CD4-positive, alpha-beta T cell treated with Interleukin-4 for 4 hours (primary cell): ENCODE results near the gene RPRML.
"Not testable (repeated sequence)": the region's sequence is repeated elsewhere in the genome, so short reads cannot be mapped to it uniquely, and the experiment has no call there.

Experiments used
- DNase-seq: peaks from one replicate; pipeline ENCODE4 v3.0.0-alpha.2; 2020

The RPRML gene

DNA sequence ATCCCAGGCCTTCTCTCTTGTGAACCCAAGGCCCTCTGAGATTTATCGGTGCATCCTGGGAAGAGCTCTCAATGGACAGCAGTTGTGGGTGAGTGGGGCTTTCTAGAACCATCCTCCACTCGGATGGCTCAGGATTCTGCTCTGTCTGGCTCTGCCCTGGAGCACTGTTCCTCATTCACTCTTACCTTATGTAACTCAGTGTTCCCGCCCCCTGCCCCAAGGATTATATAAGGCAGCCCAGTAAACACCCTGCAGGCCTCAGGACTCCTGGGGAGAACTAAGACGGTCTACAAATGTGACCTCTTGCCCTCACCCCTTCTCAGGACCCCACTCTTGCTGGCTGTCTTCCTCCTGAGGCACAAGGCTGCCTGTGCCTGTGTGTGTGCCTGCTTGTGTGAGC is 3.8 kb downstream of the RPRML start:
- no peak for DNase-seq

DNA sequence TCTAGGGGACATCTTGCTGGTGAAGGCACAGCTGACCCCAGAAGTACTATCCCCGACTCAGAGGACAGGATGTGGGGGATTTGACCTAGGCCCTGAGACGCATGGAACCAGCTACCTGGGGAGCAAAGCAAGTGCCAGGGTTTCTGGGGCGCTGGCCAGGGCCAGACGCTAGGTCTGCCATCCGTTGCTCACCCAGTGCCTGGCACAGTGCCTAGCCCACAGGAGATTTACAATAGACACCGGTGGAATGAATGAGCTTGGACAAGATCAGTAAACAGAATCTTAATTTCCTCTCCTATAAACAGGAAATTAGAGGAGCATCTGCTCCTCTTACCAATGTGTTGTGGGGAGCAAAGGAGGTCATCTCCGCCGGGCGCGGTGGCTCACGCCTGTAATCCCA is 5.0 kb downstream of the RPRML start:
- no peak for DNase-seq

- no peak for DNase-seq
Measured at GRCh38 chr17:46972346-46972745, 6.7 kb downstream of the RPRML start.

DNA sequence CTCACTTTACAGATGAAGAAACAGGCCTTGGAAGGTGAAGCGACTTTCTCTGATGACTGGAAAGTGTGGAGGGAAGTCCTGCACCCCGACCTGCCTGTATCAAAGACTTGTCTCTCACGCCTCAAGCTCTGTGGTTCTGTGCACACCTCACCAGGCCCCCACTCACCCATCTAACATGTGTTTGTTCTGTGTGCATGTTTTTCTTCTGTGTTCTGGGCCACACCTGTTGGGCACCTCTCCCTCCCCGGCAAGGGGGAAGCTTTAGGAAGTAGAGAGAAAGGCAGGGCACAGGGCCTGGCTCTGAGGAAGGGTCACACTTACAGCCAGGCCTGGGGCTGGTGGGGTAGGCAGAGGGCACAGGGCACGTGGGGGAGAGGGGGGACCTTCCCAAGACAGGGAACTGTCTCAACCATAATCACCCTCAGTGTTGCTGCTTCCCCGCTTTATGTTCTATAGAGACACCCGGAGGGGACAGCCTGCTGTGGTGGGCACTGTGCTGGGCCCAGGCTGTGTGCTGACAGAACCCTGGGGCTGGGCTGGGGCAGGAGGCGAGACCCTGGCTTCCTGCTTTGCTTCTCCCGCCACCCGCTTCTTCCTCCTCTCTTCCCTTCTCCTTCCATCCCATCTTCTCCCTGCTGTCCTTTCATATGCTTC is 7.3 kb downstream of the RPRML start:
- DNase-seq, result no peak

- no peak for DNase-seq
Measured at GRCh38 chr17:46968896-46969295, 10.2 kb downstream of the RPRML start.

GRCh38 chr17:46968224-46968834 is 10.7 kb downstream of the RPRML start:
- no peak for DNase-seq

DNA sequence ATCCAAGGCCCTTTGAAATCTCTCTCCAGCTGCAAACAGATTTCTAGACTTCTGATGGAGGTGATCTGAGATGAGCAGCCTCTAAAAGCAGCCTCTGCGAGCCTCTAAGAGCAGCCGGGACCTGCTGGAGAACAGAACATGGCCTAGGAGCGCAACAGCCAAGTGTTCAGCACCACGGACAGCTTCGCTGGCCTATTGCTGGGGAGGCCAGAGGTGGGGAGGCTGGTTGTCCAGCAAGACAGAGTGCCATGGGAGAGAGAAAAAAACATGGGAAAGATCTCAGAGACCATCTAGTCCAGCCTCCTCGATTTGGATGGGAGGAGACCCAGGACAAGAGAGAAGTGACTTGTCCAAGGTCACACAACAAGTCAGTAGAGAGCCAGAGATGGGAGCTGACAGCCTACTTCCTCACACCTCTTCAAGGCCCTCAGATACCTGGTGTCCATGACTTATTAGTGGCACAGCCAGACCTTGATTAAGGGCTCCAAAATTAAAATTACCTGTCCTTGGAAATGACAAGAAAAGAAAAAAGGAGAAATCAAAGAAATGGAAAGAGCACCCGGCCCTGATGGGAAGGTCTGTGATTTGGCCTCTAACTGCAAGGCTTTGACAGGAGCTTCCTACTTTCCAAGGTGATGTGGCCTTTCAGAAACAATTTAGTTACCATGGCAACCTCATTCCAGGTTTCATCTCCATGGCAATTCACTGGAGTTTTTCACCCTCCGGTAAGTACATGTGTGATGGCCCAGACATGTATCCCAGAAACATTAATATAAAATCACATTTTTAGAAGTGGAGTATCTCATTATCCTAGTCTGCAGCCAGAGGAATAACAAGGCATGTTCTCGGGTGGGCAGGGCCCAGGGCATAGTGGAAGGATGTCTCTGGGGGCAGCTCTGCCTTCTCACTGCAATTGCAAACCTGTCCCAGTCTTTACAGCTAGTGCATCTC is 14.5 kb downstream of the RPRML start:
- DNase-seq, result no peak

DNA sequence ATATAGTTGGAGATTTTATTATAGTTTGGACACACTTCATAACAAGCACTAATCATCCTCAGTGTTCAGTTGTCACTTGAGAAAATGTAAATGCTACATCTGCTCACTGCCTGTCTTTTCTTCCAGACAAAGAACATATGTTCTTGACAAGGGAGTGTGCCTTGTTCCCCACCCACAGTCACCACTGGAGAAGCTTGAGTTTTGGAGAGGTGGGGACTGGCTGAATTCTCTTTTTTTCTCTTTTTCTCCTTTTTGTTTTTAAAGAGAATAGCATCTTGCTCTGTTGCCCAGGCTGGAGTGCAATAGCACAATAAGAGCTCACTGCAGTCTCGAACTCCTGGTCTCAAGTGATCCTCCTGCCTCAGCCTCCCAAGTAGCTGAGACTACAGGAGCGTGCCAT is 15.5 kb downstream of the RPRML start:
- DNase-seq, result no peak

DNA sequence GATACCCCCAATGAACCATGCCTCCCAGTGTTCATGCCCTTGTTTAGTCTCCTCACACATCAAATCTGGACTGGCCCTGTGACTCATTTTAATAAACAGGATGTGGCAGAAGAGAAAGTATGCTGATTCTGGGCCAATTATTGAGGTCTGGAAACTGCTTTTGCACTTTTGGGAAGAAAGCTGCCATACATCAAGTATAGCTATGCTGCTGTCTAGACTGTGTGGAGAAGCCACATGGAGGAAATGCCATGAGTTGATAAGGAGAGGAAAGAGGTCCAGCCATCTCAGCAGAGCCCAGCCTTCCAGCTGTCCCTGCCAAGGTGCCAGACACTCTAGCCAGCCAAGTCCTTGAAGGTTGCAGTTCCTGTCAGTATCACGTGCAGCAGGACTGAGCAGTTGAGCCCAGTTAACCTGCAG is 16.7 kb downstream of the RPRML start:
- DNase-seq, result no peak

GRCh38 chr17:46960152-46960551 is 18.9 kb downstream of the RPRML start:
- no peak for DNase-seq

GRCh38 chr17:46958041-46958591 is 20.9 kb downstream of the RPRML start:
- DNase-seq, result no peak

- not testable (repeated sequence) for DNase-seq
Measured at GRCh38 chr17:46953191-46953590, 25.9 kb downstream of the RPRML start.

- no peak for DNase-seq
Measured at GRCh38 chr17:46952115-46952514, 26.9 kb downstream of the RPRML start.

DNA sequence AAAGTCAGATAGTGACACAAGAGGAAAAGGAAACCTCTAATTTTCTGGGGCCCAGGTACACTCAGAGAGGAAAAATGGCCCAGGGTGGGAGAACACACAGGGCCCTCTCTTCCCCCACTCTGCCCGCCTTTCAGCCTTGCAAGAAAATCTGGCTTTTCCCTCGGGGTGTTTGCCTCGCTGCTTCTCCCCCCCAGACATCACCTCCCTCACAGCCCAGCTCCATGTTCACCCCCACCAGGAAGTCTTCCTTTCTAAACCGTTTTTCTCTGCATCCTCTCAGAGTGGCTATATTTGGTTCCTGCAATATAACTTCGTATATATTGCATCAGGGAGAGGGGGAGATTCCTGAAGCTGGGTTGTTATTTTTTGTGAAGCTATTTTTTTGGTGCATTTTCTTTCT is 27.3 kb downstream of the RPRML start:
- no peak for DNase-seq

- DNase-seq, result no peak
Measured at GRCh38 chr17:46950997-46951621, 27.9 kb downstream of the RPRML start.

DNA sequence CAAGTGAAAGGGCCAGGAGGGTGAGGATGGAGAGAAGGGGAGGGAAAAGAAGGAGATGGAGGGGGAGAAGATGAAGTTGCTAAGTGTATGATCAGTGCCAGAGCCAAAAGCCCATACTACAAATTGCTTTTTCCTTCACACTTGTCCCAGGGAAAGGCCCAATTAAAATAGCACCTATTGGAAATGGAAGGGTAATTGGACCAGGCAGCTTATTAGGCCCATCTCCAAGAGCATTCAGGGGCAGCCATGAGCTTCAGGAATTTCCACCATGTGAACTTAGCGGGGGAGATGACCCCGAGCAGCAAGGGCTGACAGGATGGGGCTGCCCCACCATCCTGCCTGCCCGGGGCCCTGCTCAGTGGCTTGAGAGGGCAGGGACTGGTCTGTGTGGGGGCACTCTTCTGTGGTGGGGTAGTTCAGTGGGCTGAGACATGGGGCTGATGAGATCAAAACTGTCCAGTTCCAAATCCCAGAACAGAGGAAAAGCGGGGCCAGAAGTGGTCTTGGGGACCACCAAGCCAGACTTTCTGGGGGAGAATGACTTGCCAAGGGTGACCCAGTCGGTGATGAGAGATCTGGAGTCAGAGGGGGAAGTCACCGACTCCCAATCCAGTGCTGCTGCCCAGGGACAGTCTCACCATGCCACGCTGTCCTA is 28.6 kb downstream of the RPRML start:
- DNase-seq, result no peak

GRCh38 chr17:46949291-46950174 is 29.5 kb downstream of the RPRML start:
- DNase-seq, result no peak

DNA sequence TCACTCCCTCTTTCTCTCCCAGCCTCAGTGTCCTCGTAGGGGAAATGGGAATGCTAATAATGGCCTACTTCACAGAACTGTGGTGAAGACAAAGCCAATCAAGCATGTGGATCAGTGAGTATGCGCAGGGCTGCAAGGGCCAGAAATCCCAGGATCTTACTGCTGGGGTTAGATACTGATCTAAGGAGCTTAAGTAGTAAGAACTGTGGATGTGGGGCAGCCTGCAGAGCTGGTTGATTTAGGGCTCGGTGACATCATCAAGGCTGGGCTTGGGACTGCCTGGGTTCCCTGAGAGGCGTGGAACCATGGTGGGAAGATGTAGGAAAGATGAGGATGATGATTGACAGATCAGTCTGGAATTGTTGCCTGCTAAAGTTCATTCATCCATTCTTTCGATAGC is 30.5 kb downstream of the RPRML start:
- DNase-seq, result no peak

DNA sequence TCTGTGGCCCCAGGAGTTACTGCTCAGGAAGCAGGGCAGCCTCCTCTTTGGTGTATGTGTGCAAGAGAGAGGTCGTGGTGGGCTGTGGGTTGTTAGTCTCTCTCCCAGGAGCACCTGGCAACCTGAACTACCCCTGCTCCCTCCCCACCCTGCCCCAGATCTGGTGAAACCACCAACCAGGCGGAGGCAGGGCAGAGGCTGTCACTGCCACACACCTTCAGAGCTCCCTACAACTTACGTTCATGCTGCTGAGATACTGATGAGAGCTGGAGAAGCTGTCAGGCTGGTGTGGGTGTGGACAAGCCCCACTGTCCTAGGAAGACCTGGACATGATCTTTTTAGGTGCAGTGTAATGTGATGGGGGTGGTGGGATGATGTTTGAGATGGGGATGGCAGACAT is 31.8 kb downstream of the RPRML start:
- no peak for DNase-seq

DNA sequence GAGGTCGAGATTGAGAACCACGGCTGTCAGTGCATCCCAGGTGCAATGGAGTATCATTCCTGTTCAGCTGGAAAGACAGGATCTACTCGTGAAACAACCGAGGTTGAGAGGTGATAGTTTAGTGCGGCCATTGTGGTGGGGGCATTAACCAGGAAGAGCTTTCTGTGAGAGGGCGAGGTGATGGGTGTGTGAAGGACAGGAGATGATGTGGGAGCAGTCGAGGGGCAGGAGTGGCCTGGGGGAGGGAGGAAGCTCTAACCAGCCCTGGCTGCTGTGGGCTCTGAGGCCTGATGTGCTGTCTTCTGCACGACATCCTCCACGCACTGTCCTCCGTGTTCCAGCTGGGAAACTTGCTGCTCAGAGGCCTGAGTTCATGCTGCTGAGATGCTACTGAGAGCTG is 34.1 kb downstream of the RPRML start:
- DNase-seq, result no peak
